Ishikawa (cell line): ENCODE measurements around the gene PREX1.

Experiments used
- CEBPB ChIP-seq: IDR thresholded peaks from 2 replicates; pipeline ENCODE4 v1.6.1; 2012
- CREB1 ChIP-seq: IDR thresholded peaks from 2 replicates; pipeline ENCODE4 v1.6.1; 2012; ENCODE audit warnings: low read depth
- EGR1 ChIP-seq: IDR thresholded peaks from 2 replicates; pipeline ENCODE4 v1.6.1; 2012
- EP300 ChIP-seq: IDR thresholded peaks from 2 replicates; pipeline ENCODE4 v1.6.1; 2012; ENCODE audit warnings: borderline replicate concordance
- FOXM1 ChIP-seq: IDR thresholded peaks from 2 replicates; pipeline ENCODE4 v1.6.1; 2012; ENCODE audit warnings: low read depth, borderline replicate concordance
- NFIC ChIP-seq: IDR thresholded peaks from 2 replicates; pipeline ENCODE4 v1.6.1; 2012
- RAD21 ChIP-seq: IDR thresholded peaks from 2 replicates; pipeline ENCODE4 v1.6.1; 2012; ENCODE audit warnings: low read depth
- TAF1 ChIP-seq: IDR thresholded peaks from 2 replicates; pipeline ENCODE4 v1.6.1; 2012; ENCODE audit warnings: low read depth, mild to moderate bottlenecking
- TCF12 ChIP-seq: IDR thresholded peaks from 2 replicates; pipeline ENCODE4 v1.6.1; 2012; ENCODE audit warnings: low read depth
- TEAD4 ChIP-seq: IDR thresholded peaks from 2 replicates; pipeline ENCODE4 v1.6.1; 2012
- YY1 ChIP-seq: IDR thresholded peaks from 2 replicates; pipeline ENCODE4 v1.6.1; 2012; ENCODE audit warnings: low read depth
- ZBTB7A ChIP-seq: IDR thresholded peaks from 2 replicates; pipeline ENCODE4 v1.6.1; 2012; ENCODE audit warnings: low read depth
- TF ChIP-seq, protein P1 (sequence below): IDR thresholded peaks from 2 replicates; pipeline ENCODE4 v1.6.1; 2012
- TF ChIP-seq, protein P2 (sequence below): IDR thresholded peaks from 2 replicates; pipeline ENCODE4 v1.6.1; 2012; ENCODE audit warnings: low read depth, mild to moderate bottlenecking
- TF ChIP-seq, protein P3 (sequence below): IDR thresholded peaks from 2 replicates; pipeline ENCODE4 v1.6.1; 2012

Gene PREX1

DNA sequence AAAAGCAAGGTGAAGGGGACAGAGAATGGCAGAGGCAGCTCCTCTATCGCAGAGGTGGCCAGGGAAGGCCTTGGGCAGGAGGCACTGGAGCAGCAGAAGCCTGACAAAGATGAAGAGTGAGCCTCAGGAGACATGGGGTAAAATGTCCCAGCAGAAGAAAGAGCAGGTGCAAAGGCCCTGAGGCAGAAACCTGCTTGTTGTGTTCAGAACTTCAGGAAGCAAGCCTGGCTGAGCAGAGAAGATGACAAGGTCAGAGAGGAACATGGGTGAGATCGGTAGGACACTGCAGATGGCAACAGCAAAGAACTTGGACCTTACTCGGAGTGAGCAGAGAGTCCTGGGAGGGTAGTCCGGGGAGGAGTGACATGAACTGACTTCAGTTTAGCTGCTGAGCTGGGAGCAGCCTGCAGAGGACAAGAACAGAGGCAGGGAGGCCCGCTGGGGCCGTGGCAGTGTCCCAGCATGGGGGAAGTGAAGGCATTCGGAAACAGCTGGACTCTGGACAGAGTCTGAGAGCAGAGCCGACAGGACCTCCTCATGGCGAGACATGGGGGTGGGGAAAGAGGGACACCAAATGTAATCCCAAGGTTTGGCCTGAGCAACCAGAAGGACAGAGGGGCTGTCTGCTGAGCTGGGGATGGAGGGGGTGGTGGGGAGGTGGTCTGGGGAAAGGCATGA, 106.3 kb downstream of the PREX1 start:
- TF ChIP-seq CREB1 (no peak), YY1 (no peak), TEAD4 (no peak)
- TF ChIP-seq, protein P1, sequence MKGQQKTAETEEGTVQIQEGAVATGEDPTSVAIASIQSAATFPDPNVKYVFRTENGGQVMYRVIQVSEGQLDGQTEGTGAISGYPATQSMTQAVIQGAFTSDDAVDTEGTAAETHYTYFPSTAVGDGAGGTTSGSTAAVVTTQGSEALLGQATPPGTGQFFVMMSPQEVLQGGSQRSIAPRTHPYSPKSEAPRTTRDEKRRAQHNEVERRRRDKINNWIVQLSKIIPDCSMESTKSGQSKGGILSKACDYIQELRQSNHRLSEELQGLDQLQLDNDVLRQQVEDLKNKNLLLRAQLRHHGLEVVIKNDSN, result no peak

DNA sequence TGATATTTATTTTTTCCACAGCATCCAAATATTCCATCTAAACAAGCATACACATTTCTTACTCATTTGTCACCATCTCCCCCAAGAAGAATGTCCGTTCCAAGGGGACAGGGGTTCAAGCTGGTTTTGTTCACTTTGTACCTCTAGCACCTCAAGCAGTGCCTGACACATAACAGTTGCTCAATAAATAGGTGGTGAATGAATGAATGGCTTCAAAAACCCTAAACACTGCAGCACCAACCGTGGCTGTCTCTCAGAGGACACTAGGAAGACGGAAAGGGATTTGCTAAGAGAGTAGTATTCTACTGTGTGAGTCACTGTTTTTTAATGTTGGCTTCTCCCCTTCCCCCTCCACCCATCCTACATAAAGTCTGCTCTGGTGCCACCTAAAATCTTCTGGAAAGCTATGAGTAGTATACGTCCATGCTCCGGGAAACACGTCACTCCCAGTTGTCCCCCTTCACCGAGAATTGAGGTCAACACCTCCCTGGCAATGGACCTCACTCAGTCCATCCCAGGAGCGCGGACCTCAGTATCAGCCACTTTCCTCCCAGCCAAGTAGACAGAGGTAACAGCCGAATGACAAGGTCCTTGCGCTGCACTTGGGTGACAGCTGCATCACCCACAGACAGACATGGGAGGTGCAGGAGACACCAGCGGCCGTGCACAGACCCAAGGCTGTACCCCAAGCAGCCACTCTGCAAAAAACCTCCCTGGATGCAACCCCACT, 107.4 kb downstream of the PREX1 start:
- TF ChIP-seq CREB1 (no peak), YY1 (no peak), TCF12 (no peak), ZBTB7A (no peak), RAD21 (no peak), EP300 (no peak), TEAD4 (no peak), FOXM1 (no peak), TAF1 (no peak), CEBPB (no peak), EGR1 (no peak), NFIC (no peak)
- TF ChIP-seq, protein P2, sequence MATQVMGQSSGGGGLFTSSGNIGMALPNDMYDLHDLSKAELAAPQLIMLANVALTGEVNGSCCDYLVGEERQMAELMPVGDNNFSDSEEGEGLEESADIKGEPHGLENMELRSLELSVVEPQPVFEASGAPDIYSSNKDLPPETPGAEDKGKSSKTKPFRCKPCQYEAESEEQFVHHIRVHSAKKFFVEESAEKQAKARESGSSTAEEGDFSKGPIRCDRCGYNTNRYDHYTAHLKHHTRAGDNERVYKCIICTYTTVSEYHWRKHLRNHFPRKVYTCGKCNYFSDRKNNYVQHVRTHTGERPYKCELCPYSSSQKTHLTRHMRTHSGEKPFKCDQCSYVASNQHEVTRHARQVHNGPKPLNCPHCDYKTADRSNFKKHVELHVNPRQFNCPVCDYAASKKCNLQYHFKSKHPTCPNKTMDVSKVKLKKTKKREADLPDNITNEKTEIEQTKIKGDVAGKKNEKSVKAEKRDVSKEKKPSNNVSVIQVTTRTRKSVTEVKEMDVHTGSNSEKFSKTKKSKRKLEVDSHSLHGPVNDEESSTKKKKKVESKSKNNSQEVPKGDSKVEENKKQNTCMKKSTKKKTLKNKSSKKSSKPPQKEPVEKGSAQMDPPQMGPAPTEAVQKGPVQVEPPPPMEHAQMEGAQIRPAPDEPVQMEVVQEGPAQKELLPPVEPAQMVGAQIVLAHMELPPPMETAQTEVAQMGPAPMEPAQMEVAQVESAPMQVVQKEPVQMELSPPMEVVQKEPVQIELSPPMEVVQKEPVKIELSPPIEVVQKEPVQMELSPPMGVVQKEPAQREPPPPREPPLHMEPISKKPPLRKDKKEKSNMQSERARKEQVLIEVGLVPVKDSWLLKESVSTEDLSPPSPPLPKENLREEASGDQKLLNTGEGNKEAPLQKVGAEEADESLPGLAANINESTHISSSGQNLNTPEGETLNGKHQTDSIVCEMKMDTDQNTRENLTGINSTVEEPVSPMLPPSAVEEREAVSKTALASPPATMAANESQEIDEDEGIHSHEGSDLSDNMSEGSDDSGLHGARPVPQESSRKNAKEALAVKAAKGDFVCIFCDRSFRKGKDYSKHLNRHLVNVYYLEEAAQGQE, result no peak
- TF ChIP-seq, protein P1, result no peak
- TF ChIP-seq, protein P3, sequence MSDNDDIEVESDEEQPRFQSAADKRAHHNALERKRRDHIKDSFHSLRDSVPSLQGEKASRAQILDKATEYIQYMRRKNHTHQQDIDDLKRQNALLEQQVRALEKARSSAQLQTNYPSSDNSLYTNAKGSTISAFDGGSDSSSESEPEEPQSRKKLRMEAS, result no peak

DNA sequence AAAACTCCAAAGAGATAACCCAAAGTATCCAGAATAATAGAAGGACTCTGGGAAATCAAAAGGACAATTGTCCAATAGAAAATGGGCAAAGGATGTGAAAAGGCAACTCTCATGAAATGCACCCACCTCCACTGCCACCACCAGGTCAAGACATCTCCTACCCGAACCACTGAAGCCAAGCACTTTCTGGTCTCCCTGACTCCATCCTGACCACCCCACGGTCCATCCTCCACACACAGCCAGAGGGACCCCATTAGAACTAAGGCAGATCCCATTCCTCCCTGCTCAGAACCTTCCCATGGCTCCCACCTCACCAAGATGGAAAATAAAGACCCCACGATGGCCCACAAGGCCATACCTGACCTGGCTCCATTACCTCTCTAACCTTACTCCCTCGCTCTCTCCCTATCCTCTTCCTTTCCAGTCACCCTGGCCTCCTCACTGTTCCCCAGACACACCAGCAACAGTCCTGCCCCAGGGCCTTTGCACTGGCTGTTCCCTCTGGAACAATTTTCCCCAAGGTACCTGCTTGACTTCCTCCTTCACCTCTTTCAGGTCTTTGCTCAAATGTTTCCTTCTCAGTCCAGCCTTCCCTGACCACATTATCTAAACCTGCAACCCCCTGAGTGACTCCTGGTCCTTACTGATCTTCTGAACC, 108.1 kb downstream of the PREX1 start:
- TF ChIP-seq ZBTB7A (no peak), YY1 (no peak), TCF12 (no peak), EP300 (no peak), CREB1 (no peak), TAF1 (no peak)
- TF ChIP-seq, protein P3, result no peak
- TF ChIP-seq, protein P1, result no peak

DNA sequence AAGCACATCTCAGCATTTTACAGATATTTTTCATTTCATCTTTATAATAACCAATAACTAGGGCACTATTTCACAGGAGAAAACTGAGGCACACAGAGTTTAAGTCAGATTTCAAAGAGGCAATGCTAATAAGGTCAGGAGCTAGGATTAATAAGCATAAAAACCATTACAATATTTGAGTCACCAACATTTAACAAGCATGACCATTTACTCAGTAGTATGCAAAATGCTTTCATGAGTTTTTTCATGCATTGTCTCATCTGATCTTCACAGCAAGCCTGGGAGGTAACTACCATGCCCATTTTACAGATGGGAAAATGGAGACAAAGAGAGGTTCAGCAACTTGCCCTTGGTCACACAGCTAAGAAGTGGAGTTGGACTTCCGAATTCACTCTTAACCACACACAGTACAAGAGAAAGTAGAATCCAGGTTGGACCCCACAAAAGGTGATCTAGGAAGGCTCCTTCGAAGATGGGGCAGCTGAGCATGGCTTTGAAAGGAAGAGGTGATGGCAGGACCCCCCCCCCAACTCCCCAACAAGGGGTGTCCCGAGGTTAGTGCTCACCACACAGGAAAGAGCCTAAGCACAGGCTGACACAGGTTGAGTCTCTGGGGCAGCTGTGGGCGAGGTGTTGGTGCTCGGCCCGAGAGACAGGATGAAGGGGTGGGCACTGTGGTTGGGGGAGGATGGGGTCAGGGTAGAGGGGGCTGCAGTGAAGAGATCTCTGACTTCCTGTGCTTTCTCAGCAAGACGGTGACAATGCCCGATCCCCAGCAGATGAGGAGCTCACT, 108.8 kb downstream of the PREX1 start:
- TF ChIP-seq ZBTB7A (no peak), TAF1 (no peak), EP300 (no peak), EGR1 (no peak), RAD21 (no peak), NFIC (no peak), TEAD4 (no peak), CREB1 (no peak)
- TF ChIP-seq, protein P3, result no peak

DNA sequence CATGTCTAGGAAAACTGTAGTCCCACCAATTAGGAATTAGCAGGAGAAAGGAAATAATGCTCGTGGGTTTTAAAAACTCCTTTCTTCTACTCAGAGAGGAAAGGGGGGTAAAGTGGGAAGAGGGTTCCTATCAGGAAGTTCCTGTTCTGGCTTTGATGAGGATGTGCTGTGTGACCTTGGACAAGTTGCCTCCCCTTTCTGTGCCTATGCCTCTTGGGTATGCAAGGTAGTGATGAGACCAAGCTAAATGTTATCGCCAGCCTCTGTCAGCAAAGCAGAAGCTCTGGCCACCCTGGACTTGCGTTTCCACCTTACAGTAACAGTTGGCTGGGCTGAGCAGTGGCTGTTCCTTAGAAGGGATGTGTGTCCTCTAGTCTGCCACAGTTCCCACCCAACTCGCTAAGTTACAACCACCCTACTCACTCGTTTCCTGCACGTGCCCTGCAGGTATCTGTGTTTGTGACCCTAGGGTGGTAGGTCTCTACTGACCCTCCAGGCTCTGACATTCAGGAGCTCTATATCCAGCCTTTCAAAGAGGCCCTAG, 110.0 kb downstream of the PREX1 start:
- TF ChIP-seq FOXM1, result no peak
- no peak for TF ChIP-seq TEAD4
- no peak for TF ChIP-seq CREB1
- no peak for TF ChIP-seq ZBTB7A
- no peak for TF ChIP-seq TAF1
- TF ChIP-seq EP300, result no peak
- TF ChIP-seq NFIC, result no peak
- TF ChIP-seq YY1, result no peak
- TF ChIP-seq, protein P1, result no peak
- TF ChIP-seq CEBPB, result no peak
- TF ChIP-seq TCF12, result no peak
- TF ChIP-seq RAD21, result no peak
- no peak for TF ChIP-seq EGR1
- TF ChIP-seq, protein P3, result no peak
- TF ChIP-seq, protein P2, result no peak
